SW 1271 (cell line): ENCODE measurements around the gene SASH1.
A peak's percentile ranks its signal among the peaks of the same experiment; 100 is the strongest.

Experiments
- DNase-seq, 2 experiments: peaks; one replicate each; lab custom pipeline; 2025; lab: John Stamatoyannopoulos, UW

Gene SASH1

GRCh38 chr6:148523048-148523447, 180.4 kb downstream of the SASH1 start:
- no peak for DNase-seq

- DNase-seq, result no peak
Measured at GRCh38 chr6:148523551-148523950, 180.9 kb downstream of the SASH1 start.

- DNase-seq, result no peak
Measured at GRCh38 chr6:148524471-148524882, 181.8 kb downstream of the SASH1 start.

GRCh38 chr6:148524976-148525375, 182.3 kb downstream of the SASH1 start:
- no peak for DNase-seq

GRCh38 chr6:148525453-148525852, 182.8 kb downstream of the SASH1 start:
- no peak for DNase-seq

GRCh38 chr6:148526145-148526544, 183.5 kb downstream of the SASH1 start:
- no peak for DNase-seq

GRCh38 chr6:148528292-148528691, 185.7 kb downstream of the SASH1 start:
- no peak for DNase-seq

- DNase-seq, result no peak
Measured at GRCh38 chr6:148529010-148529409, 186.4 kb downstream of the SASH1 start.

GRCh38 chr6:148530394-148530953, 187.8 kb downstream of the SASH1 start:
- peak in 1 of 2 experiments; percentile 20 for DNase-seq

- DNase-seq, result no peak
Measured at GRCh38 chr6:148530976-148531375, 188.3 kb downstream of the SASH1 start.

GRCh38 chr6:148532698-148533097, 190.1 kb downstream of the SASH1 start:
- DNase-seq, result no peak

- no peak for DNase-seq
Measured at GRCh38 chr6:148533309-148534107, 190.9 kb downstream of the SASH1 start.

GRCh38 chr6:148534871-148535270, 192.2 kb downstream of the SASH1 start:
- no peak for DNase-seq

GRCh38 chr6:148535381-148535780, 192.7 kb downstream of the SASH1 start:
- DNase-seq, result no peak

GRCh38 chr6:148535976-148536375, 193.3 kb downstream of the SASH1 start:
- DNase-seq, result no peak

GRCh38 chr6:148538261-148539190, 195.9 kb downstream of the SASH1 start:
- no peak for DNase-seq

- DNase-seq, result no peak
Measured at GRCh38 chr6:148543540-148543939, 200.9 kb downstream of the SASH1 start.

GRCh38 chr6:148544421-148544820, 201.8 kb downstream of the SASH1 start:
- no peak for DNase-seq

GRCh38 chr6:148545901-148546300, 203.3 kb downstream of the SASH1 start:
- DNase-seq, result no peak

GRCh38 chr6:148547110-148547509, 204.5 kb downstream of the SASH1 start:
- DNase-seq, result no peak

GRCh38 chr6:148548065-148548748, 205.6 kb downstream of the SASH1 start:
- DNase-seq, result no peak

- DNase-seq, result no peak
Measured at GRCh38 chr6:148548749-148549140, 206.1 kb downstream of the SASH1 start.
